H1 (cell line): ENCODE measurements around the gene ZNF524. TPM values are rescaled to one million over a fixed set of nuclear protein-coding genes. Genes with fewer than 3 reads are reported as not detected.

Source experiments
- GTF2F1 ChIP-seq: IDR thresholded peaks from 2 replicates; pipeline ENCODE4 v1.6.1; 2012; ENCODE audit warnings: low read depth, low read length, improper control_type of control experiment, borderline replicate concordance
- JUND ChIP-seq: IDR thresholded peaks from 2 replicates; pipeline ENCODE4 v1.6.1; 2011; ENCODE audit warnings: mild to moderate bottlenecking, improper control_type of control experiment, low read length
- KDM1A ChIP-seq: fragments of 200-600, 300-600 bp; sonication (generic); IDR thresholded peaks from 2 replicates; pipeline ENCODE4 v1.7.1; 2016; ENCODE audit warnings: mild to moderate bottlenecking, low read length, borderline replicate concordance
- RNF2 ChIP-seq: fragments of 200-900, 300-1000 bp; sonication (generic); IDR thresholded peaks from 2 replicates; pipeline ENCODE4 v1.7.1; 2016; ENCODE audit warnings: borderline replicate concordance, low read depth, mild to moderate bottlenecking, antibody characterized with exemption, low read length; ENCODE audit not compliant: poor library complexity, severe bottlenecking; ENCODE audit errors: missing control alignments
- SIN3A ChIP-seq, 2 experiments: IDR thresholded peaks in 1 of 2; conservative IDR thresholded peaks in 1 of 2; 2 replicates each; pipeline ENCODE4 v1.6.1; 2011 to 2012; ENCODE audit warnings: low read length in 2 of 2, improper control_type of control experiment in 1 of 2, low read depth in 1 of 2, mild to moderate bottlenecking in 1 of 2
- SRF ChIP-seq: IDR thresholded peaks from 2 replicates; pipeline ENCODE4 v1.6.1; 2011; ENCODE audit warnings: mild to moderate bottlenecking, low read depth, low read length, moderate library complexity
- TAF7 ChIP-seq: optimal IDR thresholded peaks from 2 replicates; pipeline ENCODE3; 2011; ENCODE audit warnings: low read depth, mild to moderate bottlenecking, inconsistent platforms, low read length, moderate library complexity, borderline replicate concordance
- ZNF274 ChIP-seq: IDR thresholded peaks from 2 replicates; pipeline ENCODE4 v1.7.0; 2012; ENCODE audit warnings: low read length, borderline replicate concordance; ENCODE audit errors: extremely low read depth
- polyA plus RNA-seq, 7 experiments: library from polyadenylated mRNA; depleted of rRNA in 3 of 7; stranded (reverse) in 5 of 7; unstranded in 2 of 7; fragments of >200 nt in 5 of 7; fragments of 200-250 nt in 2 of 7; gene quantifications; 1 replicate in 5 of 7; 2 replicates in 1 of 7; 4 replicates in 1 of 7; pipeline versions ENCODE4 v1.2.1 to v1.2.3, GENCODE V29; 2011 to 2013; ENCODE audit warnings: missing spikeins in 2 of 7, mixed read lengths in 2 of 7
- total RNA-seq: library from RNA; stranded (reverse); fragmentation: NEBNext Ultra II Directional; extraction: Animal tissue kit (Norgen Biotek cat#: 25700); gene quantifications from 2 replicates; pipeline ENCODE4 v1.2.1, GENCODE V29; 2021
- TF ChIP-seq, protein P1 (sequence below): IDR thresholded peaks from 2 replicates; pipeline ENCODE4 v1.6.1; 2012; ENCODE audit warnings: inconsistent platforms

The ZNF524 gene
- total and polyA plus RNA-seq, 2 of the 8 experiments (the other 6 are each of a cell fraction or from before 2014, with no cell fraction given): 4.4 to 4.7 TPM

DNA sequence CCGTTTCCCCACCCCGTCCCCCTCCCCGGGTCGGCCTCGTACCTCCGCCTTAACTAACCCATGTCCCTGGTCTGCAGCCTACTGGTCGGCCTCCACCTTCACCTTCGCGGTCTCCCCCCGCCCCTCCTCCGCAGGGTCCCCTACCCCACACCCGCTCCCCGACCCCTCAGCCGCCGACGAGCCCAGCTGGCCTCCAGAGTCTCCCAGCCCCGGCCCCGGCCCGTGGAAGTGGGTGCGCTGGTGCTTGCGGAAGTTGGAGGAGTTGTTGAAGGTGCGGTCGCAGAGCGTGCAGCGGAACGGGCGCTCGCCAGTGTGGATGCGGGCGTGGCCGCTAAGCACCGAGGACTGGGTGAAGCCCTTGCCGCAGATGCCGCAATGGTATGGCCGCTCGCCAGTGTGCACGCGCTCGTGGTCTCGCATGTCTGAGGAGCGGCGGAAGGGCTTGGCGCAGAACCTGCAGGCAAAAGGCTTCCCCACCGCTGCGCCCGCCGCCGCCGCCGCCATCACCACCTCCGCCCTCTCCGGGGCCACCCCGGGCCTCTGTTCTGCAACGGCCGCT lies 21.7 kb downstream of the ZNF524 start (continued):
- TF ChIP-seq GTF2F1: no peak
- TF ChIP-seq SRF: no peak
- TF ChIP-seq ZNF274: no peak
- TF ChIP-seq, protein P1, sequence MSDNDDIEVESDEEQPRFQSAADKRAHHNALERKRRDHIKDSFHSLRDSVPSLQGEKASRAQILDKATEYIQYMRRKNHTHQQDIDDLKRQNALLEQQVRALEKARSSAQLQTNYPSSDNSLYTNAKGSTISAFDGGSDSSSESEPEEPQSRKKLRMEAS: no peak
- TF ChIP-seq JUND: no peak
- TF ChIP-seq SIN3A (conservative IDR thresholded peaks at IDR 0.05 in 1 of 2, IDR thresholded peaks at IDR 0.05 in 1 of 2; ENCODE audit: low read depth in 1 of 2, low read length in 2 of 2): no peak
- TF ChIP-seq TAF7: no peak
- no peak for TF ChIP-seq KDM1A
- TF ChIP-seq RNF2: no peak
